H7 (cell line): ENCODE results near the gene GYS2. TPM values are rescaled to one million over a fixed set of nuclear protein-coding genes. Genes with fewer than 3 reads are reported as not detected.

ENCODE experiments used
- total RNA-seq: library from RNA; depleted of rRNA; stranded (reverse); fragments of >200 nt; shearing (Covaris generic); gene quantifications from 2 replicates; pipeline ENCODE4 v1.2.3, GENCODE V29; 2014; rRNA removed

GYS2 gene
- total RNA-seq, 1 experiment from 2014 or later = not detected

Other genes starting within 250 kb of the GYS2 start
- gene IAPP, start 231.9 kb downstream of the GYS2 start, total RNA-seq = not detected in 2 replicates
- gene PYROXD1, start 167.2 kb downstream of the GYS2 start, total RNA-seq = 3.6 and 6.2 TPM in 2 replicates
- 39.6 and 52.7 TPM in 2 replicates for gene RECQL, start 103.2 kb downstream of the GYS2 start, total RNA-seq
- 28.2 and 40.3 TPM in 2 replicates for gene GOLT1B, start 103.1 kb downstream of the GYS2 start, total RNA-seq
- gene SPX, start 78.6 kb downstream of the GYS2 start, total RNA-seq = not detected in 2 replicates
- 1,138 and 1,231 TPM in 2 replicates for gene LDHB, start 53.0 kb upstream of the GYS2 start, total RNA-seq
- gene KCNJ8, start 169.9 kb upstream of the GYS2 start, total RNA-seq = 0.42 and 0.89 TPM in 2 replicates